ENCODE results near the gene PRADC1.

The PRADC1 gene

GRCh38 chr2:73255007-73255644 is 22.1 kb upstream of the PRADC1 start:
- DNase-seq (no peak), ATAC-seq (replicated peaks) (no peak)
- Mint-ChIP-seq H3K9me3 (no peaks in the 10 kb centered on the region), H3K36me3 (peaks cover 17 to 56% of the 10 kb centered on the region in 2 donors), H3K27ac (peak overlapping the region; percentile 81), H3K27me3 (no peaks in the 10 kb centered on the region), H3K4me1 (peaks cover 4 to 6% of the 10 kb centered on the region in 2 donors), H3K4me3 (no peak overlapping the region)

- H3K4me1 Mint-ChIP-seq = peaks cover 4 to 9% of the 10 kb centered on the region in 2 donors
- no peak overlapping the region for H3K4me3 Mint-ChIP-seq
- H3K9me3 Mint-ChIP-seq = no peaks in the 10 kb centered on the region
- H3K27me3 Mint-ChIP-seq = no peaks in the 10 kb centered on the region
- peak overlapping the region; percentile 81 for H3K27ac Mint-ChIP-seq
- DNase-seq (no peak), ATAC-seq (replicated peaks) (no peak)
- peaks cover 18 to 58% of the 10 kb centered on the region in 2 donors for H3K36me3 Mint-ChIP-seq
Observed at GRCh38 chr2:73254343-73255006, 21.4 kb upstream of the PRADC1 start.

GRCh38 chr2:73253901-73254300 is 20.9 kb upstream of the PRADC1 start:
- peak overlapping the region; percentile 37 for H3K27ac Mint-ChIP-seq
- H3K36me3 Mint-ChIP-seq = peaks cover 21 to 56% of the 10 kb centered on the region in 2 donors
- no peak overlapping the region for H3K4me3 Mint-ChIP-seq
- ATAC-seq (replicated peaks) (peak; percentile 33 to 48), DNase-seq (no peak)
- H3K4me1 Mint-ChIP-seq = peaks cover 4 to 12% of the 10 kb centered on the region in 2 donors
- no peaks in the 10 kb centered on the region for H3K9me3 Mint-ChIP-seq
- H3K27me3 Mint-ChIP-seq = no peaks in the 10 kb centered on the region

DNA sequence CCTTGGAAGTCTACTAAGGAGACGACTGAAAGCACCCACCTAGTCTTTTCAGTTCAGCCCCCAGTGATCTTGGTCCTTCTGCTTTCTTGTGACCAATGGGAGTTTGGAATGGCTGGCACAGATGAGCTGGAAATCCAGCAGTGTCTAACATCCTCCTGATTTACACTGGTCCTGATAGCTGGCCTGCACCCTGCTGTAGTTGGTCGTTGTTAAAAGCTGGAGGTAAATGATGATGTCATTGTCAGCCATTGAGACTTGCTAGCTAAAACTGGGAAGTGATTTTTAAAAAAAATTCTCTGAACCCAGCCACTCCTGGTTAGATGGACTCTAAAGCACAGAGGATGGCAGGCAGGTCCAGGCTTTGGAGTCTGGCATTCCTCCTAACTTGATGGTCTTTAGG is 20.4 kb upstream of the PRADC1 start:
- Mint-ChIP-seq H3K27ac (peak overlapping the region; percentile 72), H3K9me3 (no peaks in the 10 kb centered on the region), H3K36me3 (peaks cover 21 to 58% of the 10 kb centered on the region in 2 donors)

GRCh38 chr2:73252238-73253027 is 19.4 kb upstream of the PRADC1 start:
- DNase-seq (no peak), ATAC-seq (replicated peaks) (no peak)
- Mint-ChIP-seq H3K27ac (peak overlapping the region; percentile 20), H3K4me1 (peaks cover 2 to 12% of the 10 kb centered on the region in 2 donors), H3K9me3 (no peaks in the 10 kb centered on the region), H3K27me3 (no peaks in the 10 kb centered on the region), H3K36me3 (peaks cover 25 to 65% of the 10 kb centered on the region in 2 donors), H3K4me3 (no peak overlapping the region)

More for the DNA sequence above, 20.4 kb upstream of the PRADC1 start:
- ATAC-seq (replicated peaks) = no peak
- Mint-ChIP-seq H3K4me1 (peaks cover 4 to 12% of the 10 kb centered on the region in 2 donors), H3K4me3 (no peak overlapping the region), H3K27me3 (no peaks in the 10 kb centered on the region)
- DNase-seq = no peak

DNA sequence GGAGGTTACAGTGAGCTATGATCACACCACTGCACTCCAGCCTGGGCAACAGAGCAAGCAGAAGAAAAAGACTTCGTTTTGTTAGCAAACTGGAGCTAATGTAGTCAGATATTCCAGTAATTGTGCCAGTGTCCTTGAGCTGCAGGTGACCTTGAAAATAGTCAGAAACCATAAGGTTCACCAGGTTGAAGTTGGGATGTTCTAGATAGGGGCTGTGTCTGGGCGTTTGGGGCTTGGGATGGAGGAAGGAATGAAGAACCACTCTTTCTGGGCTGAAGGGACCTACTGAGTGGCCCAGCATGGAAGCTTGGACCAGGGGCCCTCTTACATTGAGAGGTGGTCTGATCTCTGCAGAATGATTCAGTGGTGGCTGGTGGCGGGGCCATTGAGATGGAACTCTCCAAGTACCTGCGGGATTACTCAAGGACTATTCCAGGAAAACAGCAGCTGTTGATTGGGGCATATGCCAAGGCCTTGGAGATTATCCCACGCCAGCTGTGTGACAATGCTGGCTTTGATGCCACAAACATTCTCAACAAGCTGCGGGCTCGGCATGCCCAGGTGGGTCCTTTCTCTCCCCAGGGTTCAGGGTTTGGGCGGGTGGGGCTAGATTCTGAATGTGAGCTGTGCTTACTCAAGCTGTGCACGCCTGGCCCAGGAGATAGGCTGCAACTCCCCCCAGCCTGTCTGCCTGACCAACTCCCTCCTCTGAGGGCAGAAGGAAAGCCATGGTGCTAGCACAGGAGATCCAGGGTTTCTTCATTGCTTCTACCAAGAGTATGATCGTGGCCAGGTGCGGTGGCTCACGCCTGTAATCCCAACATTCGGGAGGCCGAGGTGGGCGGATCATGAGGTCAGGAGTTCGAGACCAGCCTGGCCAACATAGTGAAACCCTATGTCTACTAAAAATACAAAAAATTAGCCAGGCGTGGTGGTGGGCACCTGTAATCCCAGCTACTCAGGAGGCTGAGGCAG is 18.1 kb upstream of the PRADC1 start:
- no peak for DNase-seq
- H3K36me3 Mint-ChIP-seq = peaks cover 32 to 71% of the 10 kb centered on the region in 2 donors
- H3K27me3 Mint-ChIP-seq = no peaks in the 10 kb centered on the region
- H3K4me3 Mint-ChIP-seq = no peak overlapping the region
- H3K27ac Mint-ChIP-seq = peak overlapping the region; percentile 17
- ATAC-seq (replicated peaks) = no peak
- peaks cover 1 to 12% of the 10 kb centered on the region in 2 donors for H3K4me1 Mint-ChIP-seq
- H3K9me3 Mint-ChIP-seq = no peaks in the 10 kb centered on the region

GRCh38 chr2:73249636-73250035 is 16.6 kb upstream of the PRADC1 start:
- Mint-ChIP-seq H3K27me3 (no peaks in the 10 kb centered on the region), H3K27ac (peak overlapping the region; percentile 27), H3K4me1 (peaks cover 0 to 6% of the 10 kb centered on the region in 2 donors), H3K4me3 (no peak overlapping the region), H3K9me3 (no peaks in the 10 kb centered on the region), H3K36me3 (peaks cover 34 to 71% of the 10 kb centered on the region in 2 donors)
- no peak for ATAC-seq (replicated peaks)
- no peak for DNase-seq

GRCh38 chr2:73246850-73247249 is 13.8 kb upstream of the PRADC1 start:
- Mint-ChIP-seq H3K4me1 (peaks cover 1 to 6% of the 10 kb centered on the region in 2 donors), H3K36me3 (peaks cover 33 to 57% of the 10 kb centered on the region in 2 donors), H3K27ac (no peak overlapping the region), H3K4me3 (no peak overlapping the region), H3K9me3 (no peaks in the 10 kb centered on the region), H3K27me3 (no peaks in the 10 kb centered on the region)
- ATAC-seq (replicated peaks) (no peak), DNase-seq (no peak)

DNA sequence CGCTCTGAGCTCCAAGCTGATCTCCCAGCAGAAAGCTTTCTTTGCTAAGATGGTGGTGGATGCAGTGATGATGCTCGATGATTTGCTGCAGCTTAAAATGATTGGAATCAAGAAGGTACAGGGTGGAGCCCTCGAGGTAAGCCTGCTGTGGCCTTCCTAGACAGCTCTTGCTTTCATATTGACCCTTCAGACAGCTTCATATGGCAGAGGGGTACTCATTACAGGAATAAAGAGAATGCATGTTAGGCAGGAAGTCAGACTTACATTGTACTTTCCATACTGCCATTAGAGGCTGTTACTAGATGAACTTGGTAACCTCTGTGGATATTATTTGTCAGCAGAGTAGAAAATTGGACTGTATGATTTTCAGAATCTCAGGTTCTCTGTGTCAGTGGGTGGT is 11.5 kb upstream of the PRADC1 start:
- Mint-ChIP-seq H3K4me1 (peaks cover 1 to 4% of the 10 kb centered on the region in 2 donors), H3K36me3 (peaks cover 24 to 40% of the 10 kb centered on the region in 2 donors), H3K9me3 (no peaks in the 10 kb centered on the region), H3K27ac (peak overlapping the region; percentile 5), H3K4me3 (no peak overlapping the region), H3K27me3 (no peaks in the 10 kb centered on the region)
- no peak for DNase-seq
- no peak for ATAC-seq (replicated peaks)

GRCh38 chr2:73243884-73244570 is 11.0 kb upstream of the PRADC1 start:
- Mint-ChIP-seq H3K4me1 (peaks cover 0 to 1% of the 10 kb centered on the region in 2 donors), H3K27me3 (no peaks in the 10 kb centered on the region), H3K27ac (peak overlapping the region; percentile 5), H3K36me3 (peaks cover 20 to 36% of the 10 kb centered on the region in 2 donors), H3K4me3 (no peak overlapping the region), H3K9me3 (no peaks in the 10 kb centered on the region)
- ATAC-seq (replicated peaks) (no peak), DNase-seq (no peak)

DNA sequence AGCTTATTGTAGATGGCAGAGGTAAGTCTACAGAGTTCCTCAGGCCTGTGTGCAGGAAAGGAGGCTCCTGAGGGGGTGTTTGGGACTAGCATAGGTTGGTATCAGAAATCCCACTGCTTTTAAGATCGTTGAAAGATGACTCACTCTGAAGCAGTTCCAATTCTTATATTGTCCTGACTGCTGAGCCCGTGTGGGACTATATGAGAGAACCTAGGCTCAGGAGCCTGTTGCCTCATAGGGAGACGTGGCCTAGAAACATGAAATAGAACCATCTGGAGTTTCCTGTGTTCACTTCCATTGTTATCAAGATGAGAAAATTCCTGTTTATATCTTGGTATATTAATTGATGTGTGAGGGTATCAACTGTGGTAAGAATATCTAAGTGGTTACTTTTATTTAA is 6.7 kb upstream of the PRADC1 start:
- H3K4me1 Mint-ChIP-seq = peaks cover 24 to 36% of the 10 kb centered on the region in 2 donors
- no peaks in the 10 kb centered on the region for H3K27me3 Mint-ChIP-seq
- H3K4me3 Mint-ChIP-seq = no peak overlapping the region
- H3K27ac Mint-ChIP-seq = no peak overlapping the region
- DNase-seq (no peak), ATAC-seq (replicated peaks) (no peak)
- no peaks in the 10 kb centered on the region for H3K9me3 Mint-ChIP-seq
- peaks cover 18 to 28% of the 10 kb centered on the region in 2 donors for H3K36me3 Mint-ChIP-seq

- no peak for DNase-seq
- ATAC-seq (replicated peaks) = no peak
- Mint-ChIP-seq H3K9me3 (no peaks in the 10 kb centered on the region), H3K27ac (no peak overlapping the region), H3K4me1 (peaks cover 23 to 39% of the 10 kb centered on the region in 2 donors), H3K36me3 (peaks cover 16 to 24% of the 10 kb centered on the region in 2 donors), H3K27me3 (no peaks in the 10 kb centered on the region), H3K4me3 (no peak overlapping the region)
Observed at GRCh38 chr2:73238976-73239375, 5.9 kb upstream of the PRADC1 start.

DNA sequence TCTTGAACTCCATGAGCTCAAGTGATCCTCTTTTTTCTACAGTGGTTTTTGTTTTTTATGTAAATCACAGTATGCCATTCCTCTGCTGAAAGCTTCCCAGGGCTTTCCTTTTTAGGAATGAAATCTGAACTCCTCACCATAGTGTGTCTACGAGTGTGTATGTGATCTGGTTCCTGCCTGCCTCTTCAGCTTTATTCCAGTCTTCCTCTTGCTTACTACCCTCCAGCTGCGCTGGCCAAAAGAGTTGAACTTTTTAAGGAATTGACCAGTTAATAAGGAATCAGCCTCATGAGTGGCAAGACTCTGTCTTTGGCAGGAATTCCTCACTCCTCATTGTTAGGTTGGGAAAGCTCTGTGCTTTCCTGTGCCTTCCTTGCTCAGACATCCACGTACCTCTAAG is 5.1 kb upstream of the PRADC1 start:
- no peak overlapping the region for H3K4me3 Mint-ChIP-seq
- no peak for ATAC-seq (replicated peaks)

More for the DNA sequence above, 5.1 kb upstream of the PRADC1 start:
- DNase-seq = no peak
- no peak overlapping the region for H3K27ac Mint-ChIP-seq
- H3K36me3 Mint-ChIP-seq = peaks cover 15 to 23% of the 10 kb centered on the region in 2 donors
- no peaks in the 10 kb centered on the region for H3K27me3 Mint-ChIP-seq
- H3K4me1 Mint-ChIP-seq = peaks cover 23 to 39% of the 10 kb centered on the region in 2 donors
- no peaks in the 10 kb centered on the region for H3K9me3 Mint-ChIP-seq

Measured in stimulated activated naive B cell treated with anti-CD40 and anti-IgM and Interleukin-4, amounts not matched to agents 10 μg/mL and 1 μg/mL and 100 μg/mL, for 72 hours (primary cell).